Activated T-cell treated with anti-CD3 and anti-CD28 coated beads for 1 hour (primary cell): ENCODE measurements around the gene AQP1.
A peak's percentile ranks its signal among the peaks of the same experiment; 100 is the strongest.

Source experiments
- DNase-seq: peaks from one replicate; pipeline ENCODE4 v3.0.0-alpha.2; 2020; ENCODE audit warnings: low read depth

Gene AQP1

GRCh38 chr7:30935569-30935877, 23.9 kb downstream of the AQP1 start:
- DNase-seq, result no peak

GRCh38 chr7:30936650-30937245, 25.1 kb downstream of the AQP1 start:
- DNase-seq, result no peak

- DNase-seq, result no peak
Measured at GRCh38 chr7:30937416-30937815, 25.8 kb downstream of the AQP1 start.

- peak; percentile 47 for DNase-seq
Measured at GRCh38 chr7:30938435-30939316, 27.0 kb downstream of the AQP1 start.

- DNase-seq, result no peak
Measured at GRCh38 chr7:30941582-30942323, 30.1 kb downstream of the AQP1 start.

GRCh38 chr7:30950197-30950596, 38.5 kb downstream of the AQP1 start:
- DNase-seq, result no peak

- no peak for DNase-seq
Measured at GRCh38 chr7:30954914-30955313, 43.3 kb downstream of the AQP1 start.

- DNase-seq, result no peak
Measured at GRCh38 chr7:30956704-30957103, 45.1 kb downstream of the AQP1 start.

- no peak for DNase-seq
Measured at GRCh38 chr7:30963842-30964241, 52.2 kb downstream of the AQP1 start, which contains the start of gene GHRHR. Gene GHRHR (plus strand): TSS chr7:30963953. CDS start chr7:30964069, 116 bp downstream.

- no peak for DNase-seq
Measured at GRCh38 chr7:30965372-30965771, 53.7 kb downstream of the AQP1 start.

GRCh38 chr7:30965883-30966282, 54.2 kb downstream of the AQP1 start:
- DNase-seq, result no peak

- no peak for DNase-seq
Measured at GRCh38 chr7:30968294-30968693, 56.6 kb downstream of the AQP1 start.

- no peak for DNase-seq
Measured at GRCh38 chr7:30968747-30969603, 57.3 kb downstream of the AQP1 start.

- DNase-seq, result no peak
Measured at GRCh38 chr7:30969604-30969970, 57.9 kb downstream of the AQP1 start.

- no peak for DNase-seq
Measured at GRCh38 chr7:30970074-30970473, 58.4 kb downstream of the AQP1 start.

- DNase-seq, result no peak
Measured at GRCh38 chr7:30970594-30971094, 59.0 kb downstream of the AQP1 start.

- no peak for DNase-seq
Measured at GRCh38 chr7:30971440-30971839, 59.8 kb downstream of the AQP1 start.

- no peak for DNase-seq
Measured at GRCh38 chr7:30971840-30972563, 60.3 kb downstream of the AQP1 start.

- DNase-seq, result no peak
Measured at GRCh38 chr7:30973292-30973691, 61.6 kb downstream of the AQP1 start.

- DNase-seq, result no peak
Measured at GRCh38 chr7:30973791-30974604, 62.3 kb downstream of the AQP1 start.
